Neural cell (in vitro differentiated cells): ENCODE results near the gene VEPH1. TPM values are rescaled to one million over a fixed set of nuclear protein-coding genes. Genes with fewer than 3 reads are reported as not detected.

Experiments used
- H2AFZ ChIP-seq: fragments of 200-600, 300-800 bp; sonication (generic), shearing (Covaris generic); 2 replicates; pipeline ENCODE4 v1.6.0; 2014; ENCODE audit warnings: low read depth, mild to moderate bottlenecking, antibody characterized with exemption, low read length, moderate library complexity
- H3F3A ChIP-seq: fragments of 200-600 bp; shearing (Covaris generic); 2 replicates; pipeline ENCODE4 v1.6.1; 2016; ENCODE audit warnings: mild to moderate bottlenecking, moderate library complexity, mixed read lengths, antibody characterized with exemption, low read length; ENCODE audit not compliant: insufficient read depth, poor library complexity, severe bottlenecking
- H3K27ac ChIP-seq: fragments of 200-600, 300-800 bp; sonication (generic), shearing (Covaris generic); 2 replicates; pipeline ENCODE4 v1.5.1; 2014; ENCODE audit warnings: mild to moderate bottlenecking, low read length, moderate library complexity
- H3K27me3 ChIP-seq: fragments of 300-800, 200-600 bp; sonication (generic), shearing (Covaris generic); 2 replicates; pipeline ENCODE4 v1.6.0; 2014; ENCODE audit warnings: mild to moderate bottlenecking, low read depth, low read length, moderate library complexity; ENCODE audit not compliant: insufficient read depth
- H3K36me3 ChIP-seq: fragments of 300-800, 200-600 bp; sonication (generic), shearing (Covaris generic); 2 replicates; pipeline ENCODE4 v1.5.1; 2014; ENCODE audit warnings: mild to moderate bottlenecking, antibody characterized with exemption, low read length, moderate library complexity; ENCODE audit not compliant: insufficient read depth
- H3K4me2 ChIP-seq: fragments of 300-800, 200-600 bp; sonication (generic), shearing (Covaris generic); 2 replicates; pipeline ENCODE4 v1.6.0; 2014; ENCODE audit warnings: mild to moderate bottlenecking, low read length
- H3K4me3 ChIP-seq: fragments of 300-800, 200-600 bp; sonication (generic), shearing (Covaris generic); 2 replicates; pipeline ENCODE4 v1.5.1; 2014; ENCODE audit warnings: mild to moderate bottlenecking, low read length, moderate library complexity
- H3K79me2 ChIP-seq: fragments of 200-600 bp; shearing (Covaris generic); replicated peaks from 2 replicates; pipeline ENCODE4 v1.6.0; 2014; ENCODE audit warnings: mild to moderate bottlenecking, low read length, moderate library complexity; ENCODE audit not compliant: insufficient read depth
- H3K9ac ChIP-seq: fragments of 300-800, 200-600 bp; sonication (generic), shearing (Covaris generic); 2 replicates; pipeline ENCODE4 v1.6.1; 2016; ENCODE audit warnings: mild to moderate bottlenecking, low read length, mixed read lengths
- H3K9me2 ChIP-seq: fragments of 200-600 bp; shearing (Covaris generic); 2 replicates; pipeline ENCODE4 v1.6.1; 2016; ENCODE audit warnings: mild to moderate bottlenecking, low read length, mixed read lengths; ENCODE audit not compliant: insufficient read depth
- H3K9me3 ChIP-seq: fragments of 200-600, 300-800 bp; sonication (generic), shearing (Covaris generic); 2 replicates; pipeline ENCODE4 v1.6.1; 2016; ENCODE audit warnings: mild to moderate bottlenecking, mixed run types, low read length, moderate library complexity, mixed read lengths
- H4K20me1 ChIP-seq: fragments of 200-600 bp; shearing (Covaris generic); 2 replicates; pipeline ENCODE4 v1.6.1; 2016; ENCODE audit warnings: mild to moderate bottlenecking, mixed run types; ENCODE audit not compliant: insufficient read depth
- CTCF ChIP-seq: fragments of 450-650 bp; IDR thresholded peaks from 2 replicates; pipeline ENCODE4 v1.5.1; 2014; ENCODE audit warnings: antibody characterized with exemption, mild to moderate bottlenecking, moderate library complexity; ENCODE audit not compliant: poor library complexity, severe bottlenecking
- EP300 ChIP-seq: fragments of 450-650 bp; conservative IDR thresholded peaks from 2 replicates; pipeline ENCODE4 v1.6.1; 2014; ENCODE audit warnings: antibody characterized with exemption, mild to moderate bottlenecking, moderate library complexity; ENCODE audit not compliant: poor library complexity, severe bottlenecking
- EZH2 ChIP-seq: fragments of 200-600, 300-800 bp; shearing (Covaris generic), sonication (generic); IDR thresholded peaks from 2 replicates; pipeline ENCODE4 v1.6.1; 2014; ENCODE audit warnings: antibody characterized with exemption, low read length, borderline replicate concordance, mild to moderate bottlenecking; ENCODE audit not compliant: insufficient read depth, poor library complexity, severe bottlenecking
- MXI1 ChIP-seq: fragments of 450-650 bp; conservative IDR thresholded peaks from 2 replicates; pipeline ENCODE4 v1.6.1; 2014; ENCODE audit warnings: antibody characterized with exemption, mild to moderate bottlenecking; ENCODE audit not compliant: poor library complexity, severe bottlenecking
- POLR2AphosphoS5 ChIP-seq: IDR thresholded peaks from 2 replicates; pipeline ENCODE4 v1.6.1; 2012
- RAD21 ChIP-seq: fragments of 450-650 bp; conservative IDR thresholded peaks from 2 replicates; pipeline ENCODE4 v1.6.1; 2014; ENCODE audit warnings: antibody characterized with exemption, mild to moderate bottlenecking, moderate library complexity
- REST ChIP-seq: IDR thresholded peaks from 2 replicates; pipeline ENCODE4 v1.6.1; 2012; ENCODE audit warnings: borderline replicate concordance
- SMC3 ChIP-seq: fragments of 450-650 bp; conservative IDR thresholded peaks from 2 replicates; pipeline ENCODE4 v1.6.1; 2014; ENCODE audit warnings: antibody characterized with exemption, mild to moderate bottlenecking, moderate library complexity; ENCODE audit not compliant: poor library complexity
- TAF1 ChIP-seq: IDR thresholded peaks from 2 replicates; pipeline ENCODE4 v1.6.1; 2012; ENCODE audit warnings: low read depth
- polyA plus RNA-seq: library from polyadenylated mRNA; depleted of rRNA; stranded (reverse); fragments of >200 nt; gene quantifications from 2 replicates; pipeline ENCODE4 v1.2.3, GENCODE V29; 2014

VEPH1 gene
- polyA plus RNA-seq, 1 donor from 2014 or later, result 0.89 TPM

- Histone ChIP-seq H3K36me3 (no peaks in the 10 kb centered on the region), H3K27ac (no peak overlapping the region), H3K4me3 (no peak overlapping the region), H3K4me2 (no peak overlapping the region), H4K20me1 (no peaks in the 10 kb centered on the region), H3F3A (no peaks in the 10 kb centered on the region), H3K79me2 (no peaks in the 10 kb centered on the region), H3K9me2 (no peaks in the 10 kb centered on the region), H3K9ac (no peak overlapping the region), H3K27me3 (no peaks in the 10 kb centered on the region), H3K9me3 (no peaks in the 10 kb centered on the region), H2AFZ (no peak overlapping the region)
- TF ChIP-seq CTCF (no peak), REST (no peak), MXI1 (no peak), TAF1 (no peak), SMC3 (no peak), RAD21 (no peak), EZH2 (no peak)
These were observed 217.2 kb downstream of the VEPH1 start for GRCh38 chr3:157285966-157286365.

GRCh38 chr3:157285141-157285540 is 218.1 kb downstream of the VEPH1 start:
- Histone ChIP-seq H3F3A (no peaks in the 10 kb centered on the region), H3K79me2 (no peaks in the 10 kb centered on the region), H3K9ac (no peak overlapping the region), H3K9me3 (no peaks in the 10 kb centered on the region), H3K9me2 (no peaks in the 10 kb centered on the region), H3K27me3 (no peaks in the 10 kb centered on the region), H4K20me1 (no peaks in the 10 kb centered on the region), H3K36me3 (no peaks in the 10 kb centered on the region), H3K27ac (no peak overlapping the region), H3K4me2 (no peak overlapping the region), H2AFZ (no peak overlapping the region), H3K4me3 (no peak overlapping the region)
- no peak for TF ChIP-seq TAF1
- no peak for TF ChIP-seq RAD21
- TF ChIP-seq CTCF, result no peak
- no peak for TF ChIP-seq EP300
- no peak for TF ChIP-seq EZH2
- no peak for TF ChIP-seq SMC3
- TF ChIP-seq REST, result no peak
- TF ChIP-seq MXI1, result no peak
- no peak for TF ChIP-seq POLR2AphosphoS5
